GM21528 (cell line): ENCODE measurements around the gene EEF2KMT.

Source experiments
- ATAC-seq: cut with Tn5 transposase; IDR thresholded peaks from one replicate; pipeline ENCODE4 v1.9.1; 2021; ENCODE audit warnings: mild to moderate bottlenecking, moderate library complexity; ENCODE audit not compliant: unreplicated experiment, low FRiP score

EEF2KMT gene

DNA sequence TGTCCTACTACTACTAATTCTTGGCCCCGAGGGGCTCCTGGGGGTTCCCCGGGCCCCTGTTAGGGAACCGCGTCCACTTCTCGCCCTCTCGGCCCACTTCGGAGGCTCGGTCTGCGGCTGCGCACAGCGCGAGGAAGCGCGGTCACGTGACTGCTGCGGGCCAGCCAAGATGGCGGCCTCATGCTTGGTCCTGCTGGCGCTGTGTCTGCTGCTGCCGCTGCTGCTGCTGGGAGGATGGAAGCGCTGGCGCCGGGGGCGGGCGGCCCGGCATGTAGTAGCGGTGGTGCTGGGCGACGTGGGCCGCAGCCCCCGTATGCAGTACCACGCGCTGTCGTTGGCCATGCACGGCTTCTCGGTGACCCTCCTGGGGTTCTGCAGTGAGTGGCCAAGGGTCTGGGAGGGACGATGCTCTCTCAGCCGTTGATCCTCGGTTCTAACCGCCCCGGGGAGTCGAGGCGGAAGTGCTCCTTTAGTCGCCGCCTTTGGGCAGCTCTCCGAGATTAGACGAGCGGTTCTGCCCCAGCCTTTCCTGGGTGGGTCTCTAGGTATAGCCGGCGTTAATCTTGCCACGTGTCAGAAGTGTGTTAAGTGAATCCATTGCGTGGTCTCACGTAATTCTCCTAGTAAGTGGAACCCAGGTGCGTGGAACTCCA, 25.8 kb downstream of the EEF2KMT start, which contains the start of gene ALG1:
ALG1 (plus strand) TSS at position 163 of the 653 bp plus-strand sequence; CDS start at position 170, 7 bp downstream.
- peak; percentile 88 for ATAC-seq

DNA sequence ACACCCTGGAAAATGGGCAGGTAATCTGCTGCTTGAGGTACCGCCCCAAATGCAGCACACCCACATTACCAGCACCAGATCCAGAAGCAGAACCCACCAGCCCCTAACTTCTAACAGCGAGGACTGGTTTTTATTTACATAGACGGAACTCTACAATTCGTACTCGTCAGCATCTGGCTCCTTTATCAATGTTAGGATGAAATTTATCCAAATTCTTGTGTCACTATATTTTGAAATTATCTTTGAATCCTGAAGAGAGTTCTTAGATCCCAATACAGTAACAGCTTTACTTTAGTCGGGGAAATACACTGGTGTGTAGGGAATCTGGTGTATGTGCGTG, 26.3 kb downstream of the EEF2KMT start:
- ATAC-seq, result no peak

DNA sequence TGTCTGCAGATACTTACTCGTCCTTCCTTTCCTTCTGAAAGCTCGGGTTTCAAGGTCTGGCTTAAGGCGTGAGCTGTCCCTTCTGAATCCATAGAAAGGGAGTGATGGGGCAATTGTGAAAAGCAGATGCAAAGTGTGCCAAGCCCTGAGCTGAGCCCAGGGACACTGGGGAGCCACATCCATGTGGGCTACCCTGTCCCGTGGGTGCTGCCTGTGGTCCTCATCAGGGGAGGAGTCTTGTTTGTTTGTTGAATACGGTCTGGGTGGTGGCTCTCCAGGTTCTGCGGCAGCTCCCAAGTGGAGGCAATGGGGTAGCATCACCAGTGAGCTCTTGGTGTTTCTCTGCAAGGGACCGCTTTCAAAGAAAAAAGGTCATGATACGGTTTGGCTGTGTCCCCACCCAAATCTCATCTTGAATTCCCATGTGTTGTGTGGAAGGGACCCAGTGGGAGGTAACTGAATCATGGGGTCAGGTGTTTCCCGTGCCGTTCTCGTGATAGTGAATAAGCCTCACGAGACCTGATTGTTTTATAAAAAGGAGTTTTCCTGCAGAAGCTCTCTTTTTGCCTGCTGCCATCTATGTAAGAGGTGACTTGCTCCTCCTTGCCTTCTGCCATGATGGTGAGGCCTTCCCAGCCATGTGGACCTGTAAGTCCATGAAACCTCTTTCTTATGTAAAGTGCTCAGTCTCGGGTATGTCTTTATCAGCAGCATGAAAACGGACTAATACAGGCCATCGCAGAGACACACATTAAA, 27.0 kb downstream of the EEF2KMT start:
- ATAC-seq, result no peak

DNA sequence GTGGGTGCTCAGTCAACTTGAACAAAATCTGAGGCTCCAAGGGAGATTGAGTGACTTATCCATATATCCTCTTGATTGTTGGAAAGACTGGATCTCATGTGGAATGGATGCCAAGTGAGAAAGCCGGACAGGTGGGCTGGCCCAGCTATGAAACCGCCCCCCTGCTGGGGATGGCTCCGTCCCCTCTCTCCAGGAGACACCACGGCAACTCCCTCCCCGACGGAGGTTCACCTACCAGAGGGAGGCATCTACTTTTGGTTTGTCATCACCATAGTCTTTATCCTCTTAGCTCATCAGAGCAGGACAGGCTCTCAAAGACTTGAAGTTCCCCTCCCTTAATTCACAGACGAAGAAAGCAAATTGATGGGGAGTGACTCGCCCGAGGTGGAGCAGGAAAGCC, 27.7 kb downstream of the EEF2KMT start:
- no peak for ATAC-seq

DNA sequence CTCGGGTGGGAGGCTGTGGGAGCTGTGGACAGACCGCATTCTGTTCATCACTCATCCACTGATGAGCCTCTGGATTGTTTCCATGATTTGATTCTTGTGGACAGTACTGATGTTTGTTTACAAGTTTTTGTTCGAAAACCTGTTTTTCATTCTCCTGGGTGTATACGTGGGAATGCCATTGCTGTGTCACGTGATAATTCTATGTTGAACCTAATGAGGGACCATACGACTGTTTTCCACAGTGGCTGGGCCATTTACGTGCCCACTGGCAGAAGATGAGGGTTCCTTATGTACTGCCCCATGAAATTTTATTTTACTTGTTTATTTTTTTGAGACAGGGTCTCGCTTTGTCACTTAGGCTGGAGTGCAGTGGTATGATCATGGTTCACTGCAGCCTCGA, 28.5 kb downstream of the EEF2KMT start:
- ATAC-seq, result no peak

DNA sequence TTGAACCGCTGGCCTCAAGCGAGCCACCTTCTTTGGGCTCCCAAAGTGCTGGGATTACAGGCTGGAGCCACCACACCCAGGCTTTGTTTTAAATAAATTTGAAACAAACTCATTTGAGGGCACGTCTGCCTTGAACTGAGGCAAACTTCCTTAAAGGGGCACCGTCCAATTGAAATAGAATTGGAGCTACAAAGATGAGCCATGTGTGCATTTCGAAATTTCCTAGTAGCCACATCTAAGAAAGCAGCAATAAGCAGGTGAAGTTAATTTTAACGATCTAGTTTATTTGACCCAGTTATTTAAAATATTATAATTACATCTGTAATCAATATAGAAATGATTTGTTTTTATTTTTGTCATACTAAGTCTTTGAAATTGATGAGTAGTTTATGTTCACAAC, 31.1 kb downstream of the EEF2KMT start:
- ATAC-seq, result no peak

DNA sequence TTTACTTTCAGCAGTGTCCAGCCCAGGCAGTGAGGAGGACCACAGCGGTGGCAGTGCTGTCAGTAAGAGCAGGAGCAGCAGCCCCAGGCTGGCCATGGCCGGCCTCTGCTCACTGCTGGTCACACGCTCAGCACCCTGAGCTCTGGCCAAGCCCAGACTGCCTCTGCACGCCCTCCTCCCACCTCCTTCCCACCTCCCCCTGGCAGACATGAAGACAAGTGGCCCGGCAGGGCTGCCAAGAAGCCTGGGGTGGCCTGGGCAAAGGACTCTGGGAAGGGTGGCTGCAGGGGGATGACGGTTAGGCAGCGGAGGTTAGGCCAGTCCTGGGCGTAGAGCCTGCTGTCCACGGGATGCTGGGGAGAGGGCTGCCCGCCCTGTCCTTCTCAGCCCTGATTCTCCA, 31.8 kb downstream of the EEF2KMT start, which contains the start of gene C16orf89:
C16orf89 (minus strand) TSS at position 144 of the 400 bp plus-strand sequence; CDS start at position 96, 48 bp downstream.
- no peak for ATAC-seq

DNA sequence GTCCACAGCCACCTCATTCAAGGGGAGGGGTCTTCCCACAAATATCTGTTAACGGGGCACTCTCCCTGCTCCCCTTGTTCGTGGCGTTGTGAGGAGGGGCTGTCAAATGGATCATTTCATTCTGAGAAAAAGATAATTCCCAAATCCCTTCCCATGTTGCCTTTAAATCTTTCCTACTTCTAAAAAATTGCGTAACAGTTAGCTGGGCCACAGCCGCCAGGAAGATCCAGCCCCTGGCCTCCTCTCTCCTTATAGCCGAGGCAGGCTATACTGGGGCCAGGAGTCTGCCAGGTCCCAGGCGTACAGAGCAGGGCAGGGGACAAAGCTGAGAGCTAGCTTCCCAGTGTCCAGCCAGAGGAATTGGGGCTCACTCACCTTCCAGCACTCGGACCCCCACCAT, 32.3 kb downstream of the EEF2KMT start:
- no peak for ATAC-seq

DNA sequence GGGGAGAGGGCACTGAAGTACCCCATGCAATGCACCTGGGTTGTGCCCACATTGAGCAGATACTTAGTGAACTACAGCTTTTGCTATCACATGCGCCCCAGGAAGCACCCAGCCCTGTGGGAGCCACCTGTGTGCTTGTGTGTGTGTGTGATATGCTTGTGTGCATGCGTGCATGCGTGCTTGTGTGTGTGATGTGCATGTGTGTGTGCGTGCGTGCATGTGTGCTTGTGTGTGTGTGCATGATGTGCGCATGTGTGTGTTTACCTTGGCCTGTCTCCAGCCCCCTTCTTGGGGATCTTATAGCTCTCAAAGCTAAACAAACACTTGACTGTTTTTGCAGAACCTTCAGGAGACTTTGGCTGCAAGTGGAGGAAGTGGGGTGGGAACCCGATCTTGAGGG, 32.7 kb downstream of the EEF2KMT start:
- ATAC-seq, result no peak

DNA sequence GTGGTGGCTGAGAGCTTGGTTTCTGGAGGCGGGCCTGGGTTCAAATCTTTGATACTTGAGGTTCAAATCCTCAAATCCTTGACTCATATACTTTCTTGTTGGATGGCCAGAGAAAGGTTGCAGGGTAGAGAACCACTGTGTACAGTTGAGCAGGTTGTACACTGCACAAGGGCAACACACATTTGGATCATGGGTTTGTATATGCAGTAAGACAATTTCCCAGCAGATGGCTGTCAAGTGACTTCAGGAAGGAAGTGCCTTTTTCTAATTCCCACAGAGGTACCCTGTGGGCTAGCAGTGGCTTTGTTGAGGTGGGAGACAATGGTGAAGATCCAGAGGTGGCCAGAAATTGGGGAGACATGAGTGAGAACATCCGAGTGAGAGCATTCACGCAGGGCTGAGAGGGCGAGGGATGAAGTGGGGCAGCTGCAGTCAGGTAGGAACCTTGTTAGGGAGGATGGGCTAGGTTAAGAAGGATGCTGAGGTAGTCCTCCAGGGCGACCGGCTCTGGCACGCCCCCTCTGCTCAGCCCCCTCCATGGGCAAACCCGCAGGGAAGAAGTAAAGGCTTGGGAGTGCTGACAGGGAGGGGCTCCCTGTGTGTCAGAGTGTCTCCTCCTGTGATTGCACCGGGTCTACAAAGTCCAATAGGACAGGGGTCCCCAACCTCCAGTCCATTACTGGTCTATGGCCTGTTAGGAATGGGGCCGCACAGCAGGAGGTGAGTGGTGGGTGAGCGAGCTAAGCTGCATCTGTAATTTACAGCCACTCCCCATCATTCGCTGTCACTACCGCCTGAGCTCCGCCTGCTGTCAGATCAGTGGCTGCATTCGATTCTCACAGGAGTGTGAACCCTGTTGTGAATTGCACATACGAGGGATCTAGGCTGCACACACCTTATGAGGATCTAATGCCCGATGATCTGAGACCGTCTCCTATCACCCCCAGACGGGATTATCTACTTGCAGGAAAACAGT, 34.5 kb downstream of the EEF2KMT start:
- no peak for ATAC-seq

DNA sequence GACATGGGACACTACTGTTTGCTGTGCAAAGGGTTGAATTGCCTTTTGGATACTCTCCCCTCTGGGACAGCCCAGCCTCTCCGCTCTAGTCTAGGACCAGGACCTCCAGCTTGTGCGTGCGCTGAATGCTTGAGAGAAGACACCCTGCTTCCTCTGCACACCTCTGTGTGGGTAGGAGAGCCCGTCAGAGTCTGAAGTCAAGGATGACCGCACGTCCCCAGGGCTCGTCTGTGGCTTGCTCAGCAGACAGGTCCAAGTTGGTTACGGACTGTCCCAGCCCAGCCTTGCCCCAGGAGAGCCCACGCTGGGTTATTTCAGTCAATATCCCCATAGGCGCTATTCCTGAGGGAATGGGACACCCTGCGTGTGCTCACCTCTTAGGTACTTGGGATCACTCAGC, 35.5 kb downstream of the EEF2KMT start:
- no peak for ATAC-seq

DNA sequence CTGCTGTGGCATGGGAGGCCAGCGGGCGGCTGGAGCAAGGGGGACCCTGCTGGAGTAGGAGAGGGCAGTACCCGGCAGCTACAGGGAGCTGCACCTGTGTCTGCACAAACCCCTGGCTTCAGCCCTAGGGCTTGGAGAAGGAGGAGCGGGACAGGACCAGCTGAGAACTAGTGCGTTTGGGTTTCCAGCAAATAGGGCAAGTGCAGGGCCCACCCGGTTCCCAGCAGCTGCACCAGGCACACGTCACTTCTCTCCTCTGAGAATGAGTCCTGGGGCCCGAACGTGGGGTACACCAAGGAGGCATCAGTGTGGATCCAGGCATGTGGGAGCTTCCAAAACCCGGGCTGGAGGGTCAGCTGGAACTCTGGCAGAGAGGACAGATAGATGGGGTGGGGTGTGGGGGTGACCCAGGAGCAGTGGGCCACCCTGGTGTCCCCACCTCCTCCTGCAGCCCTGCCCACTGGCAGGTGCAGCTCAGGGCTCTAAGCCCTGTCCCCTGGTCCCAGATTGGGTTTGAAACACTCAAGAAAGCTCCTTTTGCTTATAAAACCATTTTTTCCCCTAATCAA, 37.4 kb downstream of the EEF2KMT start:
- no peak for ATAC-seq

DNA sequence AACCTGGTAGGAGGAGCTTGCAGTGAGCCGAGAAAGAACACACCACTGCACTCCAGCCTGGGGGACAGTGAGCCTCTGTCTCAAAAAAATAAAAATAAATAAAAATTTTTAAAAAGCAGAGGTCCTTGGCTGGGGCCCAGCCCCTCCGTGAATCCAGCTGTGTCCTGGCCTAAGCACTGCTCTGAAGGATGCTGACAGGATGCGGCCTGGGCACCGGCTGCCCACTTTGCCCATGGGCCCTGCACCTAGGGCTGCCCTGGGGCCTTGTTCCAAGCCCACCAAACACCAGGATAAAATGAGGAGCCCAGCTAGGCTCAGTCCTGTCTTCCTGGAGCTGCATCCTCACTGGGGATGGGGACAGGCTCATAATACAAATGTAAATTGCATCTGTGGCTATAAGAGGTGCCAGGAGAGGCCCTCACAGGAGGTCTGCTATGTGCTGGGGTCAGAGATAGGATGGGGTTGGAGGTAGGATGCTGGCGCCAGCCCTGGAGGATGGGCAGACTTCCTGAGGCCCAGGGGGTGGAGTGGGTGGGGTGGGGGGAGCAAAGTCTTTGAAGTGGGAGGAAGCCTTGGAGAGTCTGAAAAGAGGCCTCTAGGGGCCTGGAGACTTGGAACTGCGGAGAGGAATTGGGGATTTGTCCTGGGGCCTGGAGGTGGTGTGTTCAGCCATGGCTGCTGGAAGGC, 38.1 kb downstream of the EEF2KMT start:
- no peak for ATAC-seq

DNA sequence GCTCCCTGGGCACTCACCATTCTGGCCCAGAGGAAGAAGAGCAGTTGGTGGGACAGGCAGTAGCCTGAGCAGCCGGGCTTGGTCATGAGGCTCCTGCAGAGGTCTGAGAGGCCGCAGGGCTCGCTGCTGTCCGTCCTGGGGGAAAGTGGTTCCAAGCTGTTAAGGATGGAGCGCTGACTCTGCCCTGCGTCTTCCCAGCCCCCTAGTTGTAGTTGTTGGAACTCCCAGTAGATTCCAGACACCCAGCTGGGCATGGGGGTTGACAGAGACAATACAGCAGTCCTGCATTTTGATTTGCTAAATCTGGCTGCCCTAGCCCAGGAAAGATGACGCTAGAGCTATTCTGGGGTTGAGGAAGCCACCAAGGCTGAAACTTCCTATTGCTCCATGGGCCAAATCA, 39.1 kb downstream of the EEF2KMT start:
- no peak for ATAC-seq

DNA sequence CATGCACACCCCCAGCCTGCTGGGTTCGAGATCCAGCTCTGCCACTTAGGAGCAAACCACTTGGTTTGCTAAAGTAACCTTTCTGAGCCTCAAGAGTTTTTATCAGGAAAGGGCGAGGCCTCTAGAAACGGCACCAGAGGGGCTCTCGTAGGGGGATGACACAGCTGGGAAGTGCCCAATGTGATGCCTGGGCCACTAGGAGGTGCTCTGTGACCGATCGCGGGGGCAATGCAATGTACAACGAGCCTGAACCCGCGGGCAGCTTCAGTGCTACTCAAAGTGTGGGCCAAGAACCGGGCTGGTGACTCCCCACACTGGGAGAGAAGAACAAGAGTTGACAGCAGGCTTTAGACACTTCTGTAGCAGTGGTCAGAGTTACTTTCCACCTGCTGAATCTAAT, 41.2 kb downstream of the EEF2KMT start:
- ATAC-seq, result no peak

DNA sequence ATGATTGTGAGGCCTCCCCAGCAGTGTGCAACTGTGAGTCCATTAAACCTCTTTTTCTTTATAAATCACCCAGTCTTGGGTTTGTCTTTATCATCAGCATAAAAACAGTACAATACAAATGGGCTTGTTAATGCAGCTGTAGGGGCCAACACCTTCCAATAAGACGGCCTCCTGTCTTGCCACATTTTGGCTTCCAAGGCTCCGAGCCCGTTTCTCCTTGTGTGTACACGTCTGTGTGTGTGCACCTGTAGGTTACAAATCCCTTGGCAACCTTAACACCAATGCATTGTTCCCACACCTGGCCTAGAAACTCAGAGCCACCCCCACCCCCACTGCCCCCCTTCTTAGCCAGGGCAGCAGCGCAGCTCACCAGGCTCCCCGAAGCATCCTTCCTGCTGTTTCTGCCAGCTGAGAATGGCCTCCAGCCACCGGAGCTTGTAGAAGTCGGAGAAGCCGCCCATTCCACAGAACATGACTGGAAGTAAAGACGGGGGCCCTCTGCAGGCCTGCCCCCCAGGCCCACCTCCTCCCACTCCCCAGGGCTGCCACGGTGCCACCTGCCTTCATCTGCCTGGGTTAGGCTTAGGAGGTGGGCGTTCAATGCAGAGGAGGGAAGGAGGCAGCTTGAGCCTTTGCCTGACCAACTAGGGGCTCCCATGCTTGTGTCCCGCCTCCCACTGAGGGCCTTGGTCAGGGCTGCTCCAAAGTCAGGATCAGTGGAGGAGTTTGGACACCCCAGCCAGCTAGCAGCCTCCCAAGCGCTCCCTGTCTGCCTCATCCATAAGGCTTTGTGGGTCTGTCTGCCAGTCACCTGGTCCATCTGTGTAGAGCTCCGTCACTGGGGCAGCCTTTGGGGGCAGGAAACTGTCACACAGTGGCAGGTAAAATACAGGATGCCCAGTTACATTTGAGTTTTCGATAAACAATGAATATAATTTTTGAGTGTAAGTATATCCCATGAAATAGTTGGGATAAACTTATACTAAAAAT, 42.4 kb downstream of the EEF2KMT start:
- ATAC-seq, result no peak

DNA sequence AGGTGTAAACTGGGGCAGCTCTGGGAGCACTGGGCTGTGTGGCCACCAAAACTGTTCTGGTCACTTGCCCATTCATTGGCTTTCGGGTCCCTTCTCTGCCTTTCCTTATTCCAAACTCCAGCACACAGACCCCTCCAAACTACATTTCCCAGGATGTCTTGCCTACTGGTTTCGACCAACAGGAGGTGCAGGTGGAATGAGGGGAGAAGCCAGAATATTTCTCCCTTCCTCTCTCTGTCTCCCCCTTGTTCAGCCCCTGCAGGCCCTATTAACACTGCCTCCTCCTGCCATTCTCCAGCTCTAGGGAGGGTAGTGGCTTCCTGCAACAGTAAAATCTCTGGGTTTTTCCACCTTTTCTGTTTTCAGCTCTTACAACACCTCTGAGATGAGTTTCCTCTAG, 50.7 kb downstream of the EEF2KMT start:
- no peak for ATAC-seq

DNA sequence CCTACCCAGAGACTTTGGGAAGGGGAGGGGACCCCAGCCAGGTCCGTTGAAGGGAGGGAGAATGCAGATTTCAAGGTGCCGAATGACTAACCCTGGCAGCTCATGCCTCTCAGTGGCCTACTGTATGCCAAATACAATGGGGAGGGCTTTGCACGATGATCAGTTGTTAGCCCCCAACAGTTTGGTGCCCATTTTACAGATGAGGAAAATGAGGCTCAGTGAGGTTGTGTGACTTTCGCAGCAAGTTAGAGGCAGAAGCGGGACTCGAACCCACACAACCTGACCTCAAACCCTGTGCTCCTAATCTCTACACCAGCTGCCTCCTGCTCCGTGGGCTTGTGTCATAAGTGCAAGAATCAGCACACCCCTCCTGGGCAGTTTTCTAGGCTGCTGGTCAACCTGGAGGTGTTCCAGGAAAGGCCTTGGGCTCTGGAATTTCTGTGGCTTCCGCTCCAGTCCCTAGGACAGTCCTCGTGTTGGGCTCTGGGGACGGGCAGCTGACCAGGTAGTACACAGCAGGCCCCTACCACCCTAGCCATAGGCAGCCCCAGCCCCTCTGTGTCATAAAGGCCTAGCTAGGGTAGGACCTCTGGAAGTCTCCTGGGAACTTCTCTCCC, 52.0 kb downstream of the EEF2KMT start:
- no peak for ATAC-seq
